NCI-H748 (cell line): ENCODE results near the gene GPR89B.
"Not testable (repeated sequence)": the region's sequence is repeated elsewhere in the genome, so short reads cannot be mapped to it uniquely, and the experiment has no call there.

ENCODE experiments used
- DNase-seq: peaks from one replicate; lab custom pipeline; 2025; ENCODE audit not compliant: unreplicated experiment; lab: John Stamatoyannopoulos, UW

GPR89B gene

GRCh38 chr1:147928236-147929132, at the start of gene GPR89B:
Gene GPR89B (plus strand): TSS chr1:147928420. CDS start chr1:147928537, 117 bp downstream.
- peak; percentile 95 for DNase-seq

- no peak for DNase-seq
Observed at GRCh38 chr1:147879911-147880310, 48.3 kb upstream of the GPR89B start.

- DNase-seq = no peak
Observed at GRCh38 chr1:147882535-147882934, 45.7 kb upstream of the GPR89B start.

GRCh38 chr1:147890177-147890790, 37.9 kb upstream of the GPR89B start:
- DNase-seq = peak; percentile 75

- peak; percentile 25 for DNase-seq
Observed at GRCh38 chr1:147891088-147891487, 37.1 kb upstream of the GPR89B start.

- DNase-seq = peak; percentile 23
Observed at GRCh38 chr1:147892216-147892615, 36.0 kb upstream of the GPR89B start.

GRCh38 chr1:147892731-147893214, 35.4 kb upstream of the GPR89B start:
- peak; percentile 59 for DNase-seq

- peak; percentile 3 for DNase-seq
Observed at GRCh38 chr1:147895123-147895522, 33.1 kb upstream of the GPR89B start.

- DNase-seq = no peak
Observed at GRCh38 chr1:147897029-147897752, 31.0 kb upstream of the GPR89B start.

GRCh38 chr1:147897789-147898188, 30.4 kb upstream of the GPR89B start:
- no peak for DNase-seq

GRCh38 chr1:147902253-147902845, 25.9 kb upstream of the GPR89B start, which contains the start of gene GJA8:
Gene GJA8 (plus strand): TSS chr1:147902795. CDS start chr1:147907956, 5,161 bp downstream.
- no peak for DNase-seq

- DNase-seq = no peak
Observed at GRCh38 chr1:147904726-147905125, 23.5 kb upstream of the GPR89B start.

- no peak for DNase-seq
Observed at GRCh38 chr1:147907786-147908509, 20.3 kb upstream of the GPR89B start.

GRCh38 chr1:147912553-147912952, 15.7 kb upstream of the GPR89B start:
- no peak for DNase-seq

GRCh38 chr1:147913362-147913942, 14.8 kb upstream of the GPR89B start:
- no peak for DNase-seq

- no peak for DNase-seq
Observed at GRCh38 chr1:147919896-147920295, 8.3 kb upstream of the GPR89B start.

- no peak for DNase-seq
Observed at GRCh38 chr1:147924813-147925212, 3.4 kb upstream of the GPR89B start.

- not testable (repeated sequence) for DNase-seq
Observed at GRCh38 chr1:147927215-147927614, 1.0 kb upstream of the GPR89B start.

GRCh38 chr1:147927689-147928088, 531 bp upstream of the GPR89B start:
- DNase-seq = not testable (repeated sequence)

- not testable (repeated sequence) for DNase-seq
Observed at GRCh38 chr1:147931137-147931536, 2.9 kb downstream of the GPR89B start.
